Neuronal stem cell (in vitro differentiated cells): ENCODE data around the gene RNF224.
A peak's percentile ranks its signal among the peaks of the same experiment; 100 is the strongest.

Experiments used
- DNase-seq: peaks from one replicate; pipeline ENCODE4 v3.0.0-alpha.2; 2013; ENCODE audit warnings: low spot score
- H2AFZ ChIP-seq: one replicate; pipeline ENCODE4 v1.6.1; 2013; ENCODE audit warnings: mild to moderate bottlenecking, low read length, inconsistent platforms
- H2AK5ac ChIP-seq: 2 replicates; pipeline ENCODE4 v1.6.1; 2013; ENCODE audit warnings: low read depth, mild to moderate bottlenecking, inconsistent platforms, low read length, moderate library complexity, mixed read lengths
- H2BK120ac ChIP-seq: 2 replicates; pipeline ENCODE4 v1.6.1; 2013; ENCODE audit warnings: low read depth, mild to moderate bottlenecking, inconsistent platforms, low read length, moderate library complexity, mixed read lengths
- H2BK12ac ChIP-seq: one replicate; pipeline ENCODE4 v1.6.1; 2013; ENCODE audit warnings: low read length, inconsistent platforms
- H2BK15ac ChIP-seq: 2 replicates; pipeline ENCODE4 v1.6.1; 2013; ENCODE audit warnings: mild to moderate bottlenecking, low read length, inconsistent platforms, mixed read lengths
- H2BK5ac ChIP-seq: one replicate; pipeline ENCODE4 v1.6.1; 2013; ENCODE audit warnings: inconsistent platforms, mild to moderate bottlenecking, low read length, moderate library complexity
- H3K14ac ChIP-seq: one replicate; pipeline ENCODE4 v1.6.1; 2013; ENCODE audit warnings: low read length, inconsistent platforms
- H3K18ac ChIP-seq: 2 replicates; pipeline ENCODE4 v1.6.1; 2013; ENCODE audit warnings: low read length, inconsistent platforms
- H3K23ac ChIP-seq: 2 replicates; pipeline ENCODE4 v1.6.1; 2013; ENCODE audit warnings: low read depth, mild to moderate bottlenecking, mixed read lengths, low read length, inconsistent platforms; ENCODE audit not compliant: poor library complexity
- H3K27ac ChIP-seq: replicated peaks from 3 replicates; pipeline ENCODE4 v1.5.1; 2013; ENCODE audit warnings: low read length, inconsistent platforms
- H3K27me3 ChIP-seq, 3 experiments: 2 replicates each; pipeline ENCODE4 v1.6.1; 2013; ENCODE audit warnings: low read length in 3 of 3, mild to moderate bottlenecking in 2 of 3, inconsistent platforms in 1 of 3, low read depth in 1 of 3, mixed read lengths in 1 of 3, moderate library complexity in 1 of 3; ENCODE audit not compliant: control insufficient read depth in 3 of 3, insufficient read depth in 3 of 3
- H3K36me3 ChIP-seq, 2 donors: replicated peaks in 1 of 2; 2 replicates each; pipeline ENCODE4 v1.6.1; 2013; ENCODE audit warnings: low read length in 2 of 2; ENCODE audit not compliant: control insufficient read depth in 2 of 2, insufficient read depth in 2 of 2
- H3K4ac ChIP-seq: 2 replicates; pipeline ENCODE4 v1.6.1; 2013; ENCODE audit warnings: inconsistent platforms, mild to moderate bottlenecking, low read length, moderate library complexity
- H3K4me1 ChIP-seq, 2 donors: 1 replicate in 1 of 2; 2 replicates in 1 of 2; pipeline ENCODE4 v1.6.1; 2013; ENCODE audit warnings: low read length in 2 of 2, low read depth in 1 of 2; ENCODE audit not compliant: control insufficient read depth in 2 of 2, insufficient read depth in 1 of 2
- H3K4me2 ChIP-seq: one replicate; pipeline ENCODE4 v1.6.1; 2013; ENCODE audit warnings: mild to moderate bottlenecking, low read length, inconsistent platforms; ENCODE audit not compliant: insufficient read depth, poor library complexity, severe bottlenecking
- H3K4me3 ChIP-seq, 2 donors: 2 replicates each; pipeline ENCODE4 v1.5.1; 2013; ENCODE audit warnings: low read length in 2 of 2, mild to moderate bottlenecking in 2 of 2, inconsistent platforms in 1 of 2, moderate library complexity in 1 of 2
- H3K79me1 ChIP-seq: one replicate; pipeline ENCODE4 v1.6.1; 2013; ENCODE audit warnings: low read depth, mild to moderate bottlenecking, inconsistent platforms, low read length, moderate library complexity
- H3K9ac ChIP-seq: one replicate; pipeline ENCODE4 v1.6.1; 2013; ENCODE audit warnings: mild to moderate bottlenecking, low read depth, low read length, inconsistent platforms; ENCODE audit not compliant: poor library complexity
- H3K9me3 ChIP-seq, 2 donors: replicated peaks in 1 of 2; 2 replicates each; pipeline versions ENCODE3 to v1.6.1; 2013; ENCODE audit warnings: low read length in 2 of 2, mild to moderate bottlenecking in 2 of 2, inconsistent platforms in 1 of 2, low read depth in 1 of 2, mixed read lengths in 1 of 2, moderate library complexity in 1 of 2; ENCODE audit not compliant: control insufficient read depth in 2 of 2, insufficient read depth in 1 of 2
- H4K8ac ChIP-seq: one replicate; pipeline ENCODE4 v1.6.1; 2013; ENCODE audit warnings: low read depth, mild to moderate bottlenecking, inconsistent platforms, low read length, moderate library complexity
- H4K91ac ChIP-seq: one replicate; pipeline ENCODE4 v1.6.1; 2013; ENCODE audit warnings: low read length, low read depth, mild to moderate bottlenecking, inconsistent platforms; ENCODE audit not compliant: poor library complexity
- WGBS, 2 donors: extraction: QIAGEN DNeasy Blood & Tissue Kit; methylation state at CpG; one replicate each; pipeline ENCODE4 v1.1.7; 2013; ENCODE audit warnings: missing lambda C conversion rate in 2 of 2, mixed read lengths in 1 of 2; ENCODE audit not compliant: insufficient read length in 2 of 2, insufficient replicate concordance in 1 of 2; ENCODE audit errors: extremely low coverage in 2 of 2; 5-methylcytosine and 5-hydroxymethylcytosine counted together

RNF224 gene

GRCh38 chr9:137247135-137247915 is 20.0 kb downstream of the RNF224 start:
- no peak for DNase-seq
- H3K9ac ChIP-seq = no peak overlapping the region
- H3K23ac ChIP-seq = peak overlapping the region; percentile 11
- peak overlapping the region; percentile 66 for H2AFZ ChIP-seq
- H2BK5ac ChIP-seq = peak overlapping the region; percentile 88
- no peak overlapping the region for H3K4ac ChIP-seq
- H2BK12ac ChIP-seq = peak overlapping the region; percentile 90
- H3K36me3 ChIP-seq = peaks cover 16 to 20% of the 10 kb centered on the region in 2 donors
- peaks cover 10% of the 10 kb centered on the region for H3K79me1 ChIP-seq
- peak overlapping the region; percentile 95 for H2AK5ac ChIP-seq
- WGBS, 2 donors = no CpG with 5 or more reads among the region's 20 CpGs
- peak overlapping the region; percentile 12 for H3K4me2 ChIP-seq
- no peak overlapping the region for H4K8ac ChIP-seq
- no peak overlapping the region for H3K4me3 ChIP-seq
- peak overlapping the region; percentile 28 for H4K91ac ChIP-seq
- peak overlapping the region; percentile 84 for H2BK15ac ChIP-seq
- H2BK120ac ChIP-seq = no peak overlapping the region
- no peaks in the 10 kb centered on the region for H3K9me3 ChIP-seq
- H3K18ac ChIP-seq = peak overlapping the region; percentile 75
- no peak overlapping the region for H3K14ac ChIP-seq
- no peak overlapping the region for H3K27ac ChIP-seq
- peaks cover 15 to 38% of the 10 kb centered on the region in 2 donors for H3K4me1 ChIP-seq
- H3K27me3 ChIP-seq = peaks cover 0 to 2% (median 0%) of the 10 kb centered on the region in 3 experiments

- Histone ChIP-seq H3K4me2 (no peak overlapping the region), H3K4me3 (no peak overlapping the region), H3K14ac (no peak overlapping the region), H3K9me3 (no peaks in the 10 kb centered on the region), H4K8ac (no peak overlapping the region), H2AK5ac (peak overlapping the region; percentile 95), H3K4ac (no peak overlapping the region), H2BK12ac (peak overlapping the region; percentile 90), H2BK5ac (no peak overlapping the region), H3K18ac (peak overlapping the region; percentile 75), H3K79me1 (peaks cover 6% of the 10 kb centered on the region), H3K27ac (no peak overlapping the region), H3K36me3 (peaks cover 11 to 14% of the 10 kb centered on the region in 2 donors), H2BK120ac (no peak overlapping the region), H4K91ac (peak overlapping the region; percentile 28), H3K23ac (peak overlapping the region; percentile 11), H3K27me3 (peaks cover 0 to 2% (median 0%) of the 10 kb centered on the region in 3 experiments), H3K4me1 (peaks cover 10 to 37% of the 10 kb centered on the region in 2 donors), H2BK15ac (peak overlapping the region; percentile 84), H3K9ac (no peak overlapping the region), H2AFZ (no peak overlapping the region)
- WGBS, 2 donors = no CpG with 5 or more reads among the region's 6 CpGs
- no peak for DNase-seq
These were observed 20.5 kb downstream of the RNF224 start for GRCh38 chr9:137247916-137248175.

GRCh38 chr9:137250329-137251193 is 23.3 kb downstream of the RNF224 start:
- Histone ChIP-seq H3K4me2 (no peak overlapping the region), H3K9me3 (no peaks in the 10 kb centered on the region), H2BK15ac (peak overlapping the region; percentile 54), H4K8ac (no peak overlapping the region), H2BK5ac (no peak overlapping the region), H3K18ac (peak overlapping the region; percentile 18), H3K4me1 (peaks cover 11 to 45% of the 10 kb centered on the region in 2 donors), H3K4me3 (no peak overlapping the region), H2BK12ac (peak overlapping the region; percentile 60), H2AFZ (peak overlapping the region; percentile 81), H2AK5ac (peak overlapping the region; percentile 53), H4K91ac (peak overlapping the region; percentile 43), H3K79me1 (peaks cover under 1% of the 10 kb centered on the region), H3K23ac (peak overlapping the region; percentile 11), H3K36me3 (no peaks in the 10 kb centered on the region), H2BK120ac (peak overlapping the region; percentile 16), H3K27me3 (peaks cover 0 to 2% (median 0%) of the 10 kb centered on the region in 3 experiments), H3K9ac (no peak overlapping the region), H3K27ac (no peak overlapping the region), H3K14ac (no peak overlapping the region), H3K4ac (no peak overlapping the region)
- no CpG with 5 or more reads among the region's 18 CpGs for WGBS, 2 donors
- no peak for DNase-seq

GRCh38 chr9:137251194-137251461 is 23.8 kb downstream of the RNF224 start, which contains the start of gene STPG3:
TSS of gene STPG3 (plus strand) at chr9:137251286. CDS start at chr9:137251287, 1 bp downstream.
- H2AK5ac ChIP-seq = peak within 1 kb of the TSS; percentile 97
- H3K4me2 ChIP-seq = no peak within 1 kb of the TSS
- no peaks in the 10 kb centered on the region for H3K27me3 ChIP-seq
- H3K79me1 ChIP-seq = peaks cover 6% of the 10 kb centered on the region
- H3K4me1 ChIP-seq = peaks cover 16 to 51% of the 10 kb centered on the region in 2 donors
- peak within 1 kb of the TSS; percentile 81 for H2AFZ ChIP-seq
- H4K8ac ChIP-seq = peak within 1 kb of the TSS; percentile 65
- peak within 1 kb of the TSS; percentile 90 for H2BK5ac ChIP-seq
- H3K4me3 ChIP-seq = no peak within 1 kb of the TSS
- H3K18ac ChIP-seq = peak within 1 kb of the TSS; percentile 85
- H3K27ac ChIP-seq = no peak within 1 kb of the TSS
- H2BK120ac ChIP-seq = peak within 1 kb of the TSS; percentile 16
- H4K91ac ChIP-seq = peak within 1 kb of the TSS; percentile 95
- no CpG with 5 or more reads among the region's 4 CpGs for WGBS, 2 donors
- H2BK15ac ChIP-seq = peak within 1 kb of the TSS; percentile 99
- peak within 1 kb of the TSS; percentile 84 for H2BK12ac ChIP-seq
- H3K23ac ChIP-seq = peak within 1 kb of the TSS; percentile 43
- H3K14ac ChIP-seq = peak within 1 kb of the TSS; percentile 89
- H3K9ac ChIP-seq = peak within 1 kb of the TSS; percentile 84
- peak within 1 kb of the TSS; percentile 37 for H3K4ac ChIP-seq
- H3K36me3 ChIP-seq = peaks cover 2% of the 10 kb centered on the region in 2 donors
- DNase-seq = no peak
- H3K9me3 ChIP-seq = no peaks in the 10 kb centered on the region
